T-helper 1 cell treated with Interleukin-12 subunit alpha and Interleukin-12 subunit beta and Interleukin-4 antibody, amounts not matched to agents 30 μg/mL and 1 μg/mL, for 36 hours (primary cell): ENCODE measurements around the gene YBEY.
A peak's percentile ranks its signal among the peaks of the same experiment; 100 is the strongest.
"Not testable (repeated sequence)": the region's sequence is repeated elsewhere in the genome, so short reads cannot be mapped to it uniquely, and the experiment has no call there.

Source experiments
- H3K27ac Mint-ChIP-seq: one replicate; pipeline ENCODE4 v1.8.0; 2021; ENCODE audit warnings: mild to moderate bottlenecking, mixed read lengths
- H3K27me3 Mint-ChIP-seq: one replicate; pipeline ENCODE4 v1.8.0; 2021; ENCODE audit warnings: low read depth, mixed read lengths
- H3K36me3 Mint-ChIP-seq: one replicate; pipeline ENCODE4 v1.8.0; 2021; ENCODE audit warnings: low read depth, mixed read lengths
- H3K4me1 Mint-ChIP-seq: one replicate; pipeline ENCODE4 v1.8.0; 2021; ENCODE audit warnings: low read depth, mixed read lengths
- H3K4me3 Mint-ChIP-seq: one replicate; pipeline ENCODE4 v1.8.0; 2021; ENCODE audit warnings: mild to moderate bottlenecking, moderate library complexity, mixed read lengths
- H3K9me3 Mint-ChIP-seq: one replicate; pipeline ENCODE4 v1.8.0; 2021; ENCODE audit warnings: mixed read lengths

Gene YBEY, protein sequence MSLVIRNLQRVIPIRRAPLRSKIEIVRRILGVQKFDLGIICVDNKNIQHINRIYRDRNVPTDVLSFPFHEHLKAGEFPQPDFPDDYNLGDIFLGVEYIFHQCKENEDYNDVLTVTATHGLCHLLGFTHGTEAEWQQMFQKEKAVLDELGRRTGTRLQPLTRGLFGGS

DNA sequence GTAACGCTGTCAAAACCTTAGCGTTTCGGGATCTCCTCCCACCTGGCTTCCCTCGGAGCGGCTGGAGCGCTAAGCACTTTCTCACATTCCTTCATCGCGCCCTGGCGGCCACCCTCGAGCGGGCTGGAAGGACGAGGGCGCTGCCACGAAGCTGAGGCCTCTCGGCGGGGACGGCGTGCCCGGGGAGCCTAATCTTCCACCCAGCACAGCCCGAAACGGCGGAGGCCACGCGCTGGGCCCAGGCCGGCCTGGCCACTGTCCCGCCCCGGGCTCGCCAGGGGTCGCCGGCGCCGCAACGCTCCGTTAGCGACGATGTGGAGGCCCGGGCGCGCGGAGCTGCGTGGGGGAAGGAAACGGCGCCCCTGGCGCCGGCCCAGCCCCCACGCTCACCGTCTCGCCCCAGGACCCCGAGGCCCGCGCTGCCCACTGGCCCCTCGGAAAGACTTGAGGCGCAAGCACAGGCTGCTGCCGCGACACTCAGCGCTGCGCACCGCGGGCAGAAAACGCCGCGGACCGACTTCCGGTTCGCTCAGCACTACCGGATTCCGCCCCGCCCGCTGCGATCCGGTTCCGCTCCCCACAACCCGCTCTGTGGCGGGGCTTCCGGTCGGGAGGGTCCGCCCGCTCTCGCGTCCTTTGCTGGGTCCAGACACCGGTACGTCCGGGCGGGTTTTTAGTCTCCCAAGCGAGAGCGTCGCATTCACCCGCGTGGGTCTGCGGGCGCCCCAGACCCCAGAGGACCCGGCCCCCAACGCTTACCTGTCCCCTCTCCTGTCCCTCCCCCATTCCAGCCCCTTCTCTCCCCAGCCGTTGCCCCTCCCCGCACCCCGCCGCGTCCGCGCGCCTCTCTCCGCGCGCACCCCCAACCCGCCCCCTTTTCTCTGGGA lies at the start of gene YBEY:
YBEY (plus strand) TSS at position 582 of the 887 bp plus-strand sequence. CDS start 572 bp downstream, outside the sequence.
- Mint-ChIP-seq H3K9me3 (no peaks in the 10 kb centered on the region), H3K36me3 (peaks cover 31% of the 10 kb centered on the region), H3K4me3 (peak within 1 kb of the TSS; percentile 100), H3K27ac (peak within 1 kb of the TSS; percentile 100), H3K4me1 (peaks cover 43% of the 10 kb centered on the region), H3K27me3 (no peaks in the 10 kb centered on the region)

DNA sequence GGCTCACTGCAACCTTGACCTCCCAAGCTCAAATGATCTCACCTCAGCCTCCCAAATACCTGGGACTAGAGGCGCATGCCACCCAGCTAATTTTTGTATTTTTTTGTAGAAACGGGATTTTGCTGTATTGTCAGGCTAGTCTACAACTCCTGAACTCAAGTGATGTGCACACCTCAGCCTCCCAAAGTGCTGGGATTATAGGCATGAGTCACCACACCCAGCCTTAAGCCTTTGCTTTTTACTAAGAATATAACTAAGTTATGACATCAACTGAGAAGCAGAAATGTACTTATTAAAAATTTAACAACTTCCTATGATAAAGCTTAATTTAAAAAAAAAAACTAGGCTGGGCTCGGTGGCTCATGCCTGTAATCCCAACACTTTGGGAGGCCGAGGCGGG lies 48.7 kb upstream of the YBEY start:
- Mint-ChIP-seq H3K27me3 (no peaks in the 10 kb centered on the region), H3K4me3 (no peak overlapping the region), H3K9me3 (no peaks in the 10 kb centered on the region), H3K36me3 (peaks cover 52% of the 10 kb centered on the region), H3K4me1 (peaks cover 13% of the 10 kb centered on the region), H3K27ac (no peak overlapping the region)

DNA sequence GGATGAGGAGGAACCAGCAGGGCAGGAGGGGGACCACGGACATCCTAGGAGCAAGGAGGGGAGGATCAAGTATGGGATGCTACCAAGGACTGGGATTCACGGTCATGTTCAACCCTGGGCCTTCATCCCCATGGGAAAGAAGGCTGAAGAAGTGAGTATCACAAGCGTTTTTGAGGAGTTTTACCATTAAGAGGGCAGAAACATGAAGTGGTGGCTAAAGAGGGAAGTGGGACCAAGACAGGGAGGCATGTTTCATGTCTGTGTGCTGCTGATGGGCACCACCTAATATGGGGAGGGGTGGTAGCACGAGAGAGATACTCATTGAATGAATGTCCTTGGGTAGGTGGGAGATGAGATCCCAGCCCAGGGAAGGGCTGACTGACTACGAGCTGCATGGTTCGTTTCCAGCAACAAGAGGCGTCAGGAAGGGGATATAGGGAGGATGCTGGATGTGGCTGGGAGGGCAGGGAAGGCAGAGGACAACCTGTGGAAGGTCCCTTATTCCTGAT lies 46.3 kb upstream of the YBEY start:
- Mint-ChIP-seq H3K27me3 (no peaks in the 10 kb centered on the region), H3K4me1 (peaks cover 2% of the 10 kb centered on the region), H3K36me3 (peaks cover 50% of the 10 kb centered on the region), H3K9me3 (no peaks in the 10 kb centered on the region), H3K4me3 (no peak overlapping the region), H3K27ac (no peak overlapping the region)

DNA sequence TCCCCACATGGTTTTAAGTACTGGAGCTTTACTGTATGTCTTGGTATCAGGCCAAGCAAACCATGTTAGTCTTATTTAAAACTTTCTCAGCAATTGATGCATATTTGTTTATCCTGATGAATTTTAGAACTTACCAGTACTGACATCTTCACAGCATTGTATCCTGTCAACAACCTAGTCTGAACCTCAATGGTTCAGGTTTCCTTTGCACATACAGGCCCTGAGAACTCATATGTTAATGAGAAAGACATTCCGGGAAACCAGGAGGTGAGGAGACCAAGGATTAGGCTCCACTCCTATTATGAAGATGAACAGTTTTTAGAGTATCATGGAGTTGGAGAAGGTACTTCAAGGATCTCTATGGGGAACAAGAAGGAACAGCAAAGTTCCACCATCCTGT lies 44.6 kb upstream of the YBEY start:
- not testable (repeated sequence) for H3K9me3 Mint-ChIP-seq, H3K4me1 Mint-ChIP-seq, H3K27me3 Mint-ChIP-seq, H3K4me3 Mint-ChIP-seq
- peak overlapping the region; percentile 22 for H3K27ac Mint-ChIP-seq
- peaks cover 54% of the 10 kb centered on the region for H3K36me3 Mint-ChIP-seq

DNA sequence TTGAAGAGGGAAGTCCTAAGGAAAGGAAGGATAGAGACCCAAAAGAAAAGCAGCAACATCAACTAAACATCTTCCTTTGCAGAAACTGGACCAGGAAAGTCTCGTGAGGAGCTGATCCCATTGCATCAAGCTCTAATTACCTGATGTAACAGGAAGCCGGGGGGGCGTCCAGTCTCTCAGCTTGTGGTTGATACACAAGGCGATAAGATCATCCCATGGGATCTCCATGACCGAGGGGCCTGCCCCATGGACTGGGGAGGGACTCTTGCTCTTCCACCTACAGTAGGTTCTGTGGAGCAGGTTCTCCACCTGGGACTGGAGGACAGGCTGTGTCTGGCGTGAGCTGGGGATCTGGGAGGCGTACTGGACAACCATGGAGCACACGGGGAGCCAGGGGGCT lies 42.8 kb upstream of the YBEY start:
- H3K27ac Mint-ChIP-seq, result peak overlapping the region; percentile 26
- H3K4me1 Mint-ChIP-seq, result peaks cover 2% of the 10 kb centered on the region
- peaks cover 57% of the 10 kb centered on the region for H3K36me3 Mint-ChIP-seq
- H3K9me3 Mint-ChIP-seq, result no peaks in the 10 kb centered on the region
- no peaks in the 10 kb centered on the region for H3K27me3 Mint-ChIP-seq
- no peak overlapping the region for H3K4me3 Mint-ChIP-seq

DNA sequence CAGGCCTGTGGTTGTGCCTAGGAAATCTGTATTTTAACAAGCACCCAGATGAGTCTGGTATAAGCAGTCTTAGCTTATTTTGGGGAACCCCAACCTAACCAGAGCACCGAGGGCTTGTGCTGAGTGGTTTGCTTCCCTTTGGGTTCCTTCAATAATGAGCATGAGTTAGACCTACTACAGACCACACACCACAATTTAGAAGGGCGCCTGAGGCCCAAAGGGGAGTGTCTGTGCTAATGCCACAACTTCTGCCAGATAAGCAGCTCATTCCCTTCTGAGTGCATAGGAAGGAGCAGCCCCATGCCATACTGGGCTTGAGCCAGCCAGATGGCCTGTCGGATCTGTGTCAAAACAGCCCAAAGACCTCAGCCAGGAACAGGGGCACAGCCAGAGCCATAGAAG lies 42.2 kb upstream of the YBEY start:
- Mint-ChIP-seq H3K27me3 (no peaks in the 10 kb centered on the region), H3K4me3 (no peak overlapping the region), H3K9me3 (no peaks in the 10 kb centered on the region), H3K36me3 (peaks cover 57% of the 10 kb centered on the region), H3K4me1 (peaks cover 2% of the 10 kb centered on the region), H3K27ac (no peak overlapping the region)

DNA sequence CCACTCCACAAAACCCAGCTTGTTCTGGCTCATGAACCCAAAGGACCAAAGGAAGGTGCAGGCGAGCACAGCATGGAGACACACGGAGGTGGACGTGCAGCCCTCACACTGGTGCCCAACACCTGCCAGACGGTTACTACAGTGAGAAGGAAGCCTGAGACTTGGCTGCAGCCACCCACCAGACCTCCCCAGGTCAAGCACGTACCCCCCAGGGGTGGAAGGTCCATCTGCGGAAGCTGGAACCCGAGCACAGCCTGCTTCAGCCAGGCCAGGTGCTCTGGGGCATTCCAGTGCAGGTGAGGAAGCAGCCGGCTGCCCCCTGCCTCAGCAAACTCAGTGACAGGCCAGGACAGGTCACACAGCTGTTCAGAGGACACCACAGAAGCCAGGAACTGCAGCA lies 41.5 kb upstream of the YBEY start:
- peaks cover 55% of the 10 kb centered on the region for H3K36me3 Mint-ChIP-seq
- peaks cover 2% of the 10 kb centered on the region for H3K4me1 Mint-ChIP-seq
- no peak overlapping the region for H3K27ac Mint-ChIP-seq
- H3K9me3 Mint-ChIP-seq, result no peaks in the 10 kb centered on the region
- H3K27me3 Mint-ChIP-seq, result no peaks in the 10 kb centered on the region
- no peak overlapping the region for H3K4me3 Mint-ChIP-seq

DNA sequence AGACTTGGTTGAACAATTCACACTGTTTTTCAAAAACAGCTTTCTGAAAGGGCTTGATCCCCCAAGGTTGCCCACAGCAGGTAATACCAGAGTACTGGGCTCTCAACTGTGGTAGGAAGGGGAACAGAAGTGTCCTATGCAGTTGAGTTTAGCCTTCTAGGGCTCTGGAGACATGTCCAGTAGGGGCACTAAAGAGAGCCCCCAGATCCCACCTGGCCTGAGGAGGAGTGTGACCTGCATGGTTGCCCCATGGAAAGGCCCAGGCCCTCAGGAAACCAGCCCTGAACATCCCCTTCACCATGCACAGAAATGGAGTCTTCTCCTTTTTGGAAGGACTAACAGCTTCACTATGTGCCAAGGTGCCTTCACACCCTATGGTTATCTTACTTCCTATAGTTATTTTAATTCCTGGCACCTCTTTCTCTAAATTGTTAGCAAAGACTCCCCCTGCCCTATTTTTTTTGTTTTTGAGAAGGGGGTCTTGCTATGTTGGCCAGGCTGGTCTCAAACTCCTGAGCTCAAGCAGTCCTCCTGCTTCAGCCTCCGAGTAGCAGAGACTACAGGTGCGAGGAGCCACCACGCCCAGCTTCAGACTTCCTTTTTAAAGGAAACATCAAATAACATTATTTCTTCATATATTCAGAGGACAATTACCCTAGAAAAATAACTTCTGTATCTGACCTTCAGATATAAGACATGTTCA lies 40.8 kb upstream of the YBEY start:
- Mint-ChIP-seq H3K36me3 (peaks cover 55% of the 10 kb centered on the region), H3K27me3 (no peaks in the 10 kb centered on the region), H3K4me1 (peaks cover 7% of the 10 kb centered on the region), H3K4me3 (no peak overlapping the region), H3K27ac (no peak overlapping the region), H3K9me3 (no peaks in the 10 kb centered on the region)

DNA sequence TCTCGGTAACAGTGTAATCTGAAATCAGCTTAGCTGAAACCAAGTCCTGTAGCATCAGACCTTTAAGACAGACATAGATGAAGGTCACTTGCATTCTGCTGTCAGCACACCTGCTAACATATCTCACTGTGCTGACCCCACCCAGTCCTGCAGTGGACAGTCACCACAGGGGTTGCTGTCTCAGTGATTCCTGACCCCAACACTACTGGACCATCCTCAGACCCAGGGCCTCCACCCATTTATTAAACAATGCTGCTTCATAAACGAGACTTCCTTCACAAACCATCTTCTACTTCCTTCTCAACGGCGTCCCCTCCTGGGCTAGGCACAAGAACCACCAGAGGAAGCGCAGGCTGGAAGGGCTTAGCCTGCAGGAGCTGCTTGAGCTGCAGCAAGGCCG lies 39.8 kb upstream of the YBEY start:
- Mint-ChIP-seq H3K4me3 (no peak overlapping the region), H3K27ac (no peak overlapping the region), H3K36me3 (peaks cover 56% of the 10 kb centered on the region), H3K9me3 (no peaks in the 10 kb centered on the region), H3K4me1 (peaks cover 13% of the 10 kb centered on the region), H3K27me3 (no peaks in the 10 kb centered on the region)

DNA sequence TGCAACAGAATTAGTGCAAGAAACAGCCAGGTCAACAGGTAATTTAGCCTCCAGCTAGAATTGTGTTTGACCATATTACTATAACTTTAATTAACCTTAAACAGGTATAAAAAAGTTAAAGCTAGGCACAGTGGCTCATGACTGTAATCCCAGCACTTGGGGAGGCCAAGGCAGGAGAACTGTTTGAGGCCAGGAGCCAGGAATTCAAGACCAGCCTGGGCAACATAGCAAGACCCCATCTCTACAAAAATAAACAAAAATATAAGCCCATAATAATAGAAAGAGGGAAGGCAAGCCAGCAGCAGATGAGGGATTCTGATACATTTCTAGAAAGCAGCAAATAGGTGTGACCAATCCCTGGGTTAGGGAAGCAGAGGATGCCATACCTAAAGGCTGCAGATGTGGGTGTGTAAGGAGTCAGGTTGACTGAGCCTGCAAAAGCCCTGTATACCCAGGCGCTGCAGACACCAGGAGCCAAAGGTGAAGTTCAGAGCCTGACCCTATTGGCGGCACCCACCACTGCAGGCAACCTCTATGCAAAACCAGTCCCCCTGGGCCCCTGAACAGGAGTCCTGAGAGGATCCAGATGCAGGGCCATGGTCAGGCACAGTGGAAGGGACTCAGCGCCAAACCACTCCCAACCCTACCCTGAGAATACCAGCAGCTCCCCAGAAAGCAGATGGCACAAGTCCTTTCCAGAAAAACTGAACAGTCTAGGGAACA lies 38.3 kb upstream of the YBEY start:
- Mint-ChIP-seq H3K27ac (no peak overlapping the region), H3K27me3 (no peaks in the 10 kb centered on the region), H3K36me3 (peaks cover 50% of the 10 kb centered on the region), H3K4me3 (no peak overlapping the region), H3K9me3 (no peaks in the 10 kb centered on the region), H3K4me1 (peaks cover 16% of the 10 kb centered on the region)

DNA sequence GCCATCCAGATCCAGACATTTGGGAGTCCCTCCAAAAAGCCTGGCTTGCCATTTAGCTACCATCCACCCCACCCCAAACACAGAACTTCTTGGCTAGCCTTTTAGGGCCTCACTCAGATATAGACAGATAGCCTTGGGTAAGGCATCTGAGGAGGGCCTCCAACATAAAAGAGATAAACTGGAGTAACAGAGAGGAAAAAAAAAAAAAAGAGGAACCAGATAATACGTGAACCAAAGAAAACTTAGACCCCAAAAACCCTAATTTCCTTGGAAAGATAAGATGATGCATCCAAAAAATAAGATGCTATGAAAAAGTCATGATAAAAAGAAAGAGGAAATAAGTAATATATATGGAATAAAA lies 37.7 kb upstream of the YBEY start:
- peaks cover 20% of the 10 kb centered on the region for H3K4me1 Mint-ChIP-seq
- H3K27me3 Mint-ChIP-seq, result no peaks in the 10 kb centered on the region
- H3K4me3 Mint-ChIP-seq, result no peak overlapping the region
- no peaks in the 10 kb centered on the region for H3K9me3 Mint-ChIP-seq
- H3K27ac Mint-ChIP-seq, result no peak overlapping the region
- peaks cover 47% of the 10 kb centered on the region for H3K36me3 Mint-ChIP-seq

DNA sequence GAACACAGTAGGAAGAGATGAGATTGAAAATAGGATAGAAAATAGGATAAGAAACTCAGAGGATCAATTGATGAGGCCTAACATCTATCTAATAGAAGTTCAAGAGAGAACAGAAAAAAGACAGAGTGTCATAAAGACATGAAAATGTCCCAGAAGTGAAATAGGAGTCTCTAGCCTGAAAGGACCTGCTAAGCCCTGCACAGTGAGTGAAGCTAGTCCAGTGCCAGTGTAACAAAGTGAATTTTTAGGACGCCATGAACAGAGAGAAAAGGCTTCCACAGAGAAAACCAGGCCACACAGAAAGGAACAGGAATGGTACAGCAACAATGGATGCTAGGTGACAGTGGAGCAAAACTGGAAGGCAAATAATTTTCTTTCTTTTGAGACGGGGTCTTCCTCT lies 37.3 kb upstream of the YBEY start:
- H3K4me1 Mint-ChIP-seq, result peaks cover 25% of the 10 kb centered on the region
- peaks cover 49% of the 10 kb centered on the region for H3K36me3 Mint-ChIP-seq
- H3K27ac Mint-ChIP-seq, result no peak overlapping the region
- no peak overlapping the region for H3K4me3 Mint-ChIP-seq
- H3K9me3 Mint-ChIP-seq, result no peaks in the 10 kb centered on the region
- no peaks in the 10 kb centered on the region for H3K27me3 Mint-ChIP-seq

DNA sequence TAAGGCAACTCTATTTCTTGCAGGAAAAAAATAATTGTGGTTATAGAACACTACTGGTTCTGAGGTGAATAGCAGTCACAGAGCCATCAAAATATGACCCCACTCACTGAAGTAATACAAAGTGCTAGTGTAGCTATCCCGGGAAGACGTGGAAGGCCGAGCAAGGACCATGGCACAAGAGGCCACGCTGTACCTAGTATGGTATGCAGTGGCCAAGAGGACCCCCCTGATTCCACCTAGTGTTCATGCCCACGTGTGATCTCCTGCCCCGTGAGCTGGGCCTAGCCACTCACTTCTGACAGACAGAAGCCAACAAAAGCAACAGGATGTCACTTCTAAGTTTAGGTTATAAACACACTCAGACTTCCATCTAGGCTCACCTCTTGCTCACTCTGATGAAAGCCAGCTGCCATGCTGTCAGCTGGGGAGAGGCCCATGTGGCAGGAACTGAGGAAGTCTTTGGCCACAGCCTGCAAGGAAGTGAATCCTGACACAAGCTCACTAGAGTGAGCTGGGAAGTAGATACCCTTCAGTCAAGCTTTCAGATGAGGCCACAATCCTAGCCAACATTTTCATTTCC lies 35.9 kb upstream of the YBEY start:
- Mint-ChIP-seq H3K27ac (peak overlapping the region; percentile 72), H3K4me3 (no peak overlapping the region), H3K36me3 (peaks cover 57% of the 10 kb centered on the region)

DNA sequence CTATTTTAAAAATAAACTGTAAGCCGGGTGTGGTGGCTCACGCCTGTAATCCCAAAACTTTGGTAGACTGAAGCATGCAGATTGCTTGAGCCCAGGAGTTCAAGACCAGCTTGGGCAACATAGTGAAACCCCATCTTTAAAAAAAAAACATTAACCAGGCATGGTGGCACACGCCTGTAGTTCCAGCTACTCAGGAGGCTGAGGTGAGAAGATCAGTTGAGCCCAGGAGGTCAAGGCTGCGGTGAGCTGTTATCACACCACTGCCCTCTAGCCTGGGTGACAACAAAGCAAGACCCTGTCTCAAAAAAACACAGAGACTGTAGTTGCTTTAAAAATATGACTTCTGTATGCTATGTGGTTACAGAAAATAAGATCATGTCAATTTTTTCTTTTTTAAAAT lies 33.3 kb upstream of the YBEY start:
- Mint-ChIP-seq H3K9me3 (no peaks in the 10 kb centered on the region), H3K4me3 (no peak overlapping the region), H3K27me3 (no peaks in the 10 kb centered on the region), H3K36me3 (peaks cover 57% of the 10 kb centered on the region), H3K4me1 (peaks cover 37% of the 10 kb centered on the region), H3K27ac (peak overlapping the region; percentile 31)

More for the DNA sequence above, 35.9 kb upstream of the YBEY start:
- H3K27me3 Mint-ChIP-seq, result no peaks in the 10 kb centered on the region
- peaks cover 37% of the 10 kb centered on the region for H3K4me1 Mint-ChIP-seq
- no peaks in the 10 kb centered on the region for H3K9me3 Mint-ChIP-seq
